A673 (cell line): ENCODE measurements around the gene SH2D3C. TPM values are rescaled to one million over a fixed set of nuclear protein-coding genes. Genes with fewer than 3 reads are reported as not detected.

Experiments
- BruUV-seq: library from RNA; stranded (reverse); fragments of 400-500 nt; replicated peaks from 2 replicates; lab custom pipeline; 2021; lab: Mats Ljungman, UMichigan
- CTCF ChIA-PET: fragments of 300-600 bp; sonication (Branson Sonifier 250); formaldehyde crosslinking; loops from one replicate; lab custom pipeline; 2022; ENCODE audit warnings: antibody characterized with exemption; lab: Charles Lee
- POLR2A ChIA-PET: fragments of 300-600 bp; sonication (Branson Sonifier 250); formaldehyde crosslinking; loops from one replicate; lab custom pipeline; 2022; ENCODE audit warnings: antibody characterized with exemption; ENCODE audit not compliant: low non-redundant PET; lab: Charles Lee
- DNase-seq: peaks from one replicate; pipeline ENCODE4 v3.0.0-alpha.2; 2015; ENCODE audit warnings: low spot score
- H3K27ac ChIP-seq: fragments of 200-600 bp; sonication (generic); 2 replicates; pipeline ENCODE4 v1.5.1; 2016; ENCODE audit warnings: mixed run types, low read depth, mild to moderate bottlenecking, mixed read lengths, antibody characterized with exemption, low read length; ENCODE audit not compliant: poor library complexity, severe bottlenecking
- H3K27me3 ChIP-seq: fragments of 200-600 bp; sonication (generic); replicated peaks from 2 replicates; pipeline ENCODE4 v1.6.1; 2017; ENCODE audit warnings: mixed run types, low read depth, mild to moderate bottlenecking, mixed read lengths, antibody characterized with exemption, low read length; ENCODE audit not compliant: insufficient read depth, poor library complexity
- H3K36me3 ChIP-seq: fragments of 200-600 bp; sonication (generic); 2 replicates; pipeline ENCODE4 v1.6.1; 2016; ENCODE audit warnings: mixed run types, mild to moderate bottlenecking, mixed read lengths, antibody characterized with exemption, low read length; ENCODE audit not compliant: insufficient read depth, poor library complexity, severe bottlenecking
- H3K4me1 ChIP-seq: fragments of 200-600 bp; sonication (generic); 2 replicates; pipeline ENCODE4 v1.6.1; 2017; ENCODE audit warnings: mixed run types, mild to moderate bottlenecking, mixed read lengths, antibody characterized with exemption, low read length; ENCODE audit not compliant: insufficient read depth, poor library complexity, severe bottlenecking
- H3K4me3 ChIP-seq: fragments of 200-600 bp; sonication (generic); 2 replicates; pipeline ENCODE4 v1.5.1; 2016; ENCODE audit warnings: low read depth, mixed run types, mild to moderate bottlenecking, mixed read lengths, low read length; ENCODE audit not compliant: poor library complexity, severe bottlenecking
- H3K9me3 ChIP-seq: fragments of 200-600 bp; sonication (generic); 2 replicates; pipeline ENCODE4 v1.6.1; 2016; ENCODE audit warnings: mixed run types, low read depth, mild to moderate bottlenecking, mixed read lengths, antibody characterized with exemption, low read length; ENCODE audit not compliant: poor library complexity, severe bottlenecking
- CTCF ChIP-seq: fragments of 300-800, 200-600 bp; sonication (generic); conservative IDR thresholded peaks from 2 replicates; pipeline ENCODE4 v1.5.1; 2017; ENCODE audit warnings: low read depth, mild to moderate bottlenecking, antibody characterized with exemption, low read length, moderate library complexity, mixed read lengths
- EZH2 ChIP-seq: fragments of 200-600 bp; sonication (generic); IDR thresholded peaks from 2 replicates; pipeline ENCODE4 v1.6.1; 2017; ENCODE audit warnings: borderline replicate concordance, low read depth, mild to moderate bottlenecking, mixed read lengths, antibody characterized with exemption, low read length; ENCODE audit not compliant: poor library complexity, severe bottlenecking
- intact Hi-C: fragments of 100-400 bp; cut with micrococcal nuclease; formaldehyde crosslinking; loops from one replicate; pipeline ENCODE4 v1.10.0; 2022; ENCODE audit not compliant: unreplicated experiment
- total RNA-seq: library from RNA; stranded (reverse); gene quantifications from 2 replicates; pipeline ENCODE4 v1.2.3, GENCODE V29; 2021

Gene SH2D3C
- total RNA-seq, 1 experiment from 2014 or later: not detected

- Histone ChIP-seq H3K27me3 (no peaks in the 10 kb centered on the region), H3K36me3 (no peaks in the 10 kb centered on the region), H3K4me3 (peak within 1 kb of the TSS; percentile 69), H3K9me3 (no peaks in the 10 kb centered on the region), H3K27ac (peak within 1 kb of the TSS; percentile 83), H3K4me1 (peaks cover 10% of the 10 kb centered on the region)
- BruUV-seq: no TSS peak
- TF ChIP-seq CTCF (peak; percentile 98), EZH2 (no peak)
- intact Hi-C loops: loop anchor here (1.0 to 2.0 kb wide), 5 partner anchors 50 to 231 kb away; no protein-coding TSS in a partner anchor
- CTCF ChIA-PET: interaction anchor here (0.6 to 1.9 kb wide), 19 partner anchors 9 to 230 kb away, joined by 3 to 17 read pairs (median 5); partner anchors contain the start of genes PTRH1, ST6GALNAC4 and TTC16
- POLR2A ChIA-PET: interaction anchor here (0.5 to 0.6 kb wide), 2 partner anchors 187 to 427 kb away, joined by 4 to 6 read pairs; no protein-coding TSS in a partner anchor
- DNase-seq: peak; percentile 99
Observed at GRCh38 chr9:127734747-127735529, 43.5 kb downstream of the SH2D3C start, which contains the start of gene TOR2A. TOR2A (minus strand) TSS chr9:127735294; CDS start chr9:127735270, 24 bp downstream.

- no peak for DNase-seq
- ChIA-PET POLR2A (no interaction called here), CTCF (interaction anchor here (0.6 to 1.9 kb wide), 16 partner anchors 9 to 230 kb away, joined by 3 to 17 read pairs (median 5); partner anchors contain the start of genes PTRH1 and TTC16)
- Histone ChIP-seq H3K9me3 (no peaks in the 10 kb centered on the region), H3K4me1 (peaks cover 10% of the 10 kb centered on the region), H3K36me3 (no peaks in the 10 kb centered on the region), H3K4me3 (peak overlapping the region; percentile 69), H3K27ac (peak overlapping the region; percentile 83), H3K27me3 (no peaks in the 10 kb centered on the region)
- TF ChIP-seq CTCF: no peak
- TF ChIP-seq EZH2: no peak
- intact Hi-C loops: loop anchor here (1.0 to 2.0 kb wide), 4 partner anchors 137 to 230 kb away; no protein-coding TSS in a partner anchor
- no TSS peak for BruUV-seq
Observed at GRCh38 chr9:127734247-127734746, 44.2 kb downstream of the SH2D3C start.

GRCh38 chr9:127733614-127734013, 44.9 kb downstream of the SH2D3C start:
- Histone ChIP-seq H3K36me3 (no peaks in the 10 kb centered on the region), H3K4me3 (no peak overlapping the region), H3K4me1 (peaks cover 10% of the 10 kb centered on the region), H3K27ac (no peak overlapping the region), H3K9me3 (no peaks in the 10 kb centered on the region), H3K27me3 (no peaks in the 10 kb centered on the region)
- no peak for DNase-seq
- no TSS peak for BruUV-seq
- intact Hi-C loops: loop anchor here (1.0 to 2.0 kb wide), 4 partner anchors 137 to 229 kb away; no protein-coding TSS in a partner anchor
- ChIA-PET POLR2A (no interaction called here), CTCF (interaction anchor here (1.4 to 1.9 kb wide), 2 partner anchors 100 to 136 kb away, joined by 5 to 7 read pairs; no protein-coding TSS in a partner anchor)
- TF ChIP-seq EZH2 (no peak), CTCF (no peak)
